Inflammatory macrophage treated with lipopolysaccharide for 4 hours (primary cell): ENCODE results near the gene LIPT1.
"Not testable (repeated sequence)": the region's sequence is repeated elsewhere in the genome, so short reads cannot be mapped to it uniquely, and the experiment has no call there.

Experiments
- DNase-seq: peaks from one replicate; pipeline ENCODE4 v3.0.0-alpha.2; 2020

The LIPT1 gene

GRCh38 chr2:99154643-99155536, at the start of gene LIPT1, which contains the start of gene TSGA10:
Gene LIPT1 (plus strand): TSS chr2:99154967. CDS start chr2:99161958, 6,991 bp downstream.
Gene TSGA10 (minus strand): TSS chr2:99154942. CDS start chr2:99109439, 45,503 bp downstream.
- peak; percentile 87 for DNase-seq

- peak; percentile 43 for DNase-seq
Observed at GRCh38 chr2:99106913-99107312, 47.9 kb upstream of the LIPT1 start.

- DNase-seq, result peak; percentile 43
Observed at GRCh38 chr2:99111236-99111635, 43.5 kb upstream of the LIPT1 start.

GRCh38 chr2:99111945-99112344, 42.8 kb upstream of the LIPT1 start:
- no peak for DNase-seq

- no peak for DNase-seq
Observed at GRCh38 chr2:99112617-99113016, 42.1 kb upstream of the LIPT1 start.

GRCh38 chr2:99127981-99128380, 26.8 kb upstream of the LIPT1 start:
- DNase-seq, result peak; percentile 32

GRCh38 chr2:99135044-99135556, 19.7 kb upstream of the LIPT1 start:
- DNase-seq, result not testable (repeated sequence)

GRCh38 chr2:99139003-99139402, 15.8 kb upstream of the LIPT1 start:
- no peak for DNase-seq

- DNase-seq, result no peak
Observed at GRCh38 chr2:99140056-99140859, 14.5 kb upstream of the LIPT1 start.

- DNase-seq, result peak; percentile 41
Observed at GRCh38 chr2:99140860-99141109, 14.0 kb upstream of the LIPT1 start.

GRCh38 chr2:99141110-99142108, 13.4 kb upstream of the LIPT1 start, which contains the start of gene C2orf15:
Gene C2orf15 (plus strand): TSS chr2:99141707. CDS start chr2:99150559, 8,852 bp downstream.
- peak; percentile 86 for DNase-seq

GRCh38 chr2:99150706-99151105, 4.1 kb upstream of the LIPT1 start:
- DNase-seq, result peak; percentile 93

GRCh38 chr2:99152199-99152895, 2.4 kb upstream of the LIPT1 start:
- DNase-seq, result no peak

- DNase-seq, result no peak
Observed at GRCh38 chr2:99153921-99154604, 704 bp upstream of the LIPT1 start.

GRCh38 chr2:99156891-99157290, 2.1 kb downstream of the LIPT1 start:
- DNase-seq, result no peak

GRCh38 chr2:99158599-99158998, 3.8 kb downstream of the LIPT1 start:
- no peak for DNase-seq

- DNase-seq, result no peak
Observed at GRCh38 chr2:99159594-99159993, 4.8 kb downstream of the LIPT1 start.

GRCh38 chr2:99166218-99166617, 11.5 kb downstream of the LIPT1 start:
- no peak for DNase-seq

- no peak for DNase-seq
Observed at GRCh38 chr2:99169534-99169933, 14.8 kb downstream of the LIPT1 start.

GRCh38 chr2:99171377-99172140, 16.8 kb downstream of the LIPT1 start:
- no peak for DNase-seq
